HG03066 (cell line): Measurements from ENCODE around the gene RAB7B.

ENCODE experiments used
- ATAC-seq: cut with Tn5 transposase; IDR thresholded peaks from one replicate; pipeline ENCODE4 v1.9.1; 2021; ENCODE audit warnings: low read depth; ENCODE audit not compliant: unreplicated experiment

Gene RAB7B

DNA sequence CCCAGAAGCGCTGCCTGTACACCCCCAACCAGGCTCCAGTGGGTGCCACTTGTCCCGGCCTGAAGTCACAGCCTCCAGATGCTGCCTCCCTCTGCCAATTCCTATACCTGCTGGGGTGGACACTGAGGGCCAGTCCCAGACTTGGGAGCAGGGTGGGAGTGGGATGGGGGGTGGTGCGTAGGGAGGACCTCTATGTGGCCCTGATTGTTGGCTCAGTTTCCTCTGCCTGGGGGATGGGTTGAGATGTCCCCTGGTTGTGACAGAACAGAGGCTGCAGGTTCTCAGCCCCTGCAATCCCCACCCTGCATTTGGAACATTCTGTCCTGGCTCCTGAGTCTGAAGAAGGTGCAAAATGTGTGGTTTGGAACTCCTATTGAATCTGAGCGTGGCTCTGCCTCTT is 27.2 kb downstream of the RAB7B start:
- ATAC-seq = no peak

DNA sequence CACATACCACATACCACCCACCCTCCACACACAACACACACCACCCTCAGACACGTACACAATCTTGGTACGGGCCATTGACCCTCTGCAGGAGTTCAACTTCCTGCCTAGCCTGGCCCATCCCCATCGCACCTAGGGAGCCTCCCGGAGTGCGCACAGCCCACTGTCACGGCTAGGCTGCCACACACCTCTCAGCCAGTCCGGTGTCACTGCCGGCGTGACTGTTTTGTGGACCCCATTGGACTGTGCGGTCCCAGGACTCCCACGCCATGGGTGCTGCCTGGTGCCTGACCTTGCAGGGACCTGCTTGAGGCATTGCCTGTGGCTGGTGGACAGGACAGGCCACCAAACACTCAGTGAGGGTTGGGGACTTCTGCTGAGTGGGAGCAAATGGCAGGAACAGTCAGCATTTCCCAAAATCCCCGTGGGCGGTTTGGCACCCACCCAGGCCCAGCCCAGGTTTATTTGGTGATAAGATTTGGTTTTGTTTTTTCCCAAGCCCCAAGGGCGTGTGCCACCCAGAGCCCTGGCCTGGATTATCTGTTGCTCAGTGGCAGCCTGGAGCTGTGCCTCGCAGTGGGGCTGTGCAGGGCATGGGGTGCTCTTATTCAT is 27.7 kb downstream of the RAB7B start:
- no peak for ATAC-seq

GRCh38 chr1:205974712-205975111 is 28.5 kb downstream of the RAB7B start:
- ATAC-seq = no peak

DNA sequence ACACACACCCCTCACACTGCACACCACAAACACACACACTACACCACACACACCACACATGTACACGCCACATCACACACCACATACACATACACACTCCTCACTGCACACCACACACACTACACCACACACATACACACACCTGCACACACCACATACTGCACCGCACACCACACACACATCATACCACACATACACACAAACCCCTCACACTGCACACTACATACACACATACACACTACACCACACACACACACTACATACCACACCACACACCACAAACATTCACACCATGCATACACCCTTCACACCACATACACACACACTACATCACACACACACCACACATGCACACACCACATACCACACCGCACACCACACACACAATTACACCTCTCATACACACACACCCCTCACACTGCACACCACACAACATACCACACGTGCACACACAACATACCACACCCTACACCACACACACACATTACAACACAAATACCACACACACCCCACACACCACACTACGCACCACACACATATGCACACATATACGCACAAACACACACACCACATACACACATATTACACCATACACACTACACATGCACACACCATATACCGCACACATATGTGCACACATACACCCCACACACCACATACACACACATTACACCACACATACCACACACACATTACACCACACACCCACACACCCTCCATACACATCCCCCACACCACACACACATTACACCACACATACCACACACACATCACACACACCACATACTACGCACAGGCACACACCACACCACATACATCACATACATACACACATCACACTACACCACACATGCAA is 29.6 kb downstream of the RAB7B start:
- ATAC-seq = no peak

- ATAC-seq = no peak
Measured at GRCh38 chr1:205972491-205973168, 30.6 kb downstream of the RAB7B start.

- no peak for ATAC-seq
Measured at GRCh38 chr1:205972081-205972480, 31.1 kb downstream of the RAB7B start.

DNA sequence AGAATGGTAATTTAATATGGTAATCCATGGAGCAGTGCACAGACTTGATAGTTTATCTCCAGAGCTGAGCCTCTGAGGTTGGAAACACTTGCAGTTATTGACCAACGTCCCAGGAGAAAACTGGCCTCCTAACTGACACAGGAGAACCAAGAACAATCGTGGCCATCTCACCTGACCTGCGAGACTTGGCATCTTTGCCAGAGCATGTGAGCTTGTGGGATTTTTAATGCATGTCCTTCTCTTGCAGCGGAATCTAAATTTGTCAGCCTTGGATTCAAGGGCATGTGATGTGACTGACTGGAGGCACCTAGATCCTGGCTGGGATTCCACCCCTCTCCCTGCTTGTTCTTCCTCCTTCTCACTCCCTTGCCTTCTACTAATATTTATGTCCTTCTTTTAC is 32.1 kb downstream of the RAB7B start:
- no peak for ATAC-seq

DNA sequence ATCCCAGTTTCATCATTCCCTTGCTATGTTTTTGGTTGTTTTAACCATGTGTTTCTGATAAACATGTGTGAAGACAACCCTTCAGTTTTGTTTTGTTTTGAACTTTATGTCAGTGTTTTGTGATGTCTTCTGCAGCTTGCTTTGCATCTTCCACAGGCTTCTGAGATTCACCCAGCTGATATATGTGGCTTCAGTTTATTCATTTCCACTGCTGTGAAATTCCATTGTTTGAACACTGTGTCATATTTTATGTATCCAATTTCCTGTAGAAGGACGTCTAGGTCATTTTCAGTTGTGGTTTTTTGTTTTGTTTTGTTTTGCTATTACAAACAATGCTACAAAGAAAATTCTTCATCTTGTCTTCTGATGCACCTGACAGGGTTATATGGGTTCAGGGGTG is 32.7 kb downstream of the RAB7B start:
- ATAC-seq = no peak

GRCh38 chr1:205969229-205969628 is 34.0 kb downstream of the RAB7B start:
- ATAC-seq = no peak

- no peak for ATAC-seq
Measured at GRCh38 chr1:205967554-205968335, 35.5 kb downstream of the RAB7B start.

GRCh38 chr1:205965036-205965884 is 37.9 kb downstream of the RAB7B start:
- ATAC-seq = no peak

- no peak for ATAC-seq
Measured at GRCh38 chr1:205963352-205964155, 39.6 kb downstream of the RAB7B start.

DNA sequence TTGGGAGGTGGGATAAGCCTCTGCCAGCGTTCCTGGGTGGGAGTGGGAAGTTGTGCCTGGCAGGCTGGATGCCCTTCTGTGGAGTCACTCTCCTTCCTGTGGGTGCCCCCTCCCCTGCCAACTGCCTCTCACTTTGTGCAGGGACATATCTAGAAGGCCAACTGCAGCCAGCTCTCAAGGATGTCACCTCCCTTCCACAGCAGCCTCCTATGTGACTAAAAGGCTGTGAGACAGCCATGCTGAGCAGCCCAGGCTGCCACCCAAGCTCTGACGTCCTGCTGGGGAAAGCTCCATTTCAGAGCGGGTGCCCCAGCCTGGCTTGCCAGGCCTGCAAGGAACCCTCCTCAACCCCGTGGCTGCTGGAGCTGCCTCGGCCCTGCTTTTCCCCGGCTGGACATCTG is 40.4 kb downstream of the RAB7B start:
- no peak for ATAC-seq

DNA sequence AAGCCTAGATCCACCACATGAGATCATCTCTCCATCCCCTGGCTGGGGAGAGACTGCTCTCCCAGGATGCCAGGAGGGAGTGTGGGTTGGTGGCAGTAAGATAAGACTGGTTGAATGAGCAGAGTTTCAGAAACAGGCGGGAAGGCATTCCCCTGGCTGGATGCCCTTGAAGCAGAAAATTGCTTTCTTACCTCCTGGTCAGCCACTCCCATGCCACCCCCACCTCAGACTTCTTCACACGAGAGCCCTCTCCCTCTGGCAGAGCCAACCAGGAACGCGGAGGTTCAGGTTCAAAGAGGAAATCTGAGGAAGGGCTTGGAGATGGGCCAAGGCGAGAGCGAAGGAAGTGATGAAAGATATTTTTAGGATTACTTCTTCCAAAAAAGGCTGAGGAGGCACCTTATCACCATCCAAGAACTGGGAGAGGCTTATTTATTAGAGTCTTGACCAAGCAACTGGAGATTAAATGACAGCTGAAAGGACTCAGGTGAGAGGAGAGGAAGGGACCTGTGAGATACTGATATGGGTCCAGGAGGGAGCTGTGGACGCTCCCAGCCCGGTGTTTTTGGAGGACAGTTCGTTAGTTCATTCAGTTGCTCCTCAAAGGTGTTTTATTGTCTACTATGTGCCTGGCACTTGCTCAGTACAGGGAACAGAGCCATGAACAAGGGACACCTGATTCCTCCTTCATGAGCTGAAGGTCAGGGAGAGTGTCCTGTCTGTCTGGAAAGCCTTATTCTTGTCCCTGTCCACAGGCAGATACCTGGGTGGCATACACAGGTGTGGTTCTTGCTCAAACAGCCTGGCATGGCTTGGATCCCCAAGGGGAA is 41.0 kb downstream of the RAB7B start:
- no peak for ATAC-seq

DNA sequence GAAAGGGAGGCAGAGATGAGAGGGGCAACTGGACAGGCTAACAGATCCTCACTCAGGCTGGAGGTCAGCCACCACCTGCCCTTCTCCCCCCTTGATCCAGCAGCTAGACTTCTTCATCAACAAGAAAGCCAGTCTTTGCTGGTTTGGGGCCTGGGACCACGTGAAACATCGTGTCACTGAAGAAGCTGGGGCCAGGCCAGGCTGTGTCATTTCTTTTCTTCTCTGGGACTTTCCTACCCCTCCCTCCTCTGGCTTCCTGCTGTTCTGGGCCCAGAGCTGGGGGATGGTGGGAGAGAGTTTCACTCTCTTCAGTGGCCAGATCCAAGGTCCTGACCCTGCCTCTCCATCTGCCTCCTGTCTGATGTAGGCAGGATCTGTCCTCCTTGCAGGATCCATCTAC is 41.8 kb downstream of the RAB7B start:
- ATAC-seq = no peak

DNA sequence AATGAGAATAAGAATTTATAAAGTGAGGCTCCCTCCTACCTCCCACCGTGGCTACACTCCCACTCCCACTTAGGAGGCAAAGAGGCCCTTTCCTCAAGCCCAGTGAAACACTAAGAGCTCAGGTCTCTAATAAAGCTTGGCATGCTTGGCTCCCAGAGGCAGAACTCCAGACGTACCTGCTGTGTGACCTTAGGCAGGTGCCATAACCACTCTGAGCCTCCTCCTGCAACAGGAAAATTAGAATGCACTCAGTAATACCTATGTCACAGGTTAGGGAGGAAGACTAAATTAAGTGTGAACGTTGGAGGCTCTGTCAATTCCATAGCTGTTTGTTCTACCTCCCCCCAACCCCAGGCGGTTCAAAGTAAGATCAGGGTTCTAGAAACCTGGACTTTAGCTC is 43.4 kb downstream of the RAB7B start:
- ATAC-seq = no peak

DNA sequence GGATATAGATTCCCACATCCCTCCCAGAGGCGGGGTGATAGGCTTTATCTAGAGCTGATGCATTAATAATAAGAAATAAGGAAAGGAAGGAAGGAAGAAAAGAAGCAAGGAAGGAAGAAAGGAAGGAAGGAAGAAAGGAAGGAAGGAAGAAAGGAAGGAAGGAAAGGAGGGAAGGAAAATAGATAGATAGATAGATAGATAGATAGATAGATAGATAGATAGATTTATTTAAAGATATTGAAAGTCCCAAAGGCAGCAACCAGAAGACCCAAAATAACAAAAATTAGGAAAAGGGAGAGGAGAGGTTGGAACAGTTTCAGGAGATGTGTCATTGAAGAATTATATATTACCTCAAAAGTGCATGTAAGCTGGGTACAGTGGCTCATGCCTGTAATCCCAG is 47.7 kb downstream of the RAB7B start:
- no peak for ATAC-seq

DNA sequence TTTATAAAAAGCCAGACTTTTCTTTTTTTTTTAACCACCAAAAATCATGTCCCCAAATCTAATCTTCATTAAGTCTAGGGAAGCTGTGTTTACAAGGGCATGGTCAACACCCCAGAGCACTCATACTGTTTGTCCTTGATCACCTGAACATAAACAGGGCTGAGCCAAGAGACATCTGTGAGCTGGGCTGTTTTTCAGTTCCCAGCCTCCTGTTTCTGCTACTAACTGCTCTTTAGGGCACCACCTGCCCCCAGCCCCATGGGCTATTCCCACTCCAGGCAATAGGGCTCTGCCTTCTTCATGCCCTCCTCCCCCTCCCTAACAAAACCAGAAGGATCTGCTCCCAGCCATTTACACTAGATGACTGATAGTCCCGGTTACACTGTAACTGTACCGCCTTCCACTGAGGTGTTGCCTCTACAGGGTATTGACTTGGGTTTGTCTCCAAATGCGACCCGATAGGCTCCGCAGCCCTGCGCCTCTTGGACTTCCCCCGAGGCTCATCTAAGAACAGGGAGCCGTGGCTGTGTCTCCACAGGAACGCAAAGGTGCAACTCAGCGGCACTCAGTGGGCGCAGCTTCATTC is 48.3 kb downstream of the RAB7B start:
- ATAC-seq = no peak
